ENCODE results near the gene SAPCD2. TPM values are rescaled to one million over a fixed set of nuclear protein-coding genes. Genes with fewer than 3 reads are reported as not detected.

Gene SAPCD2
- total RNA-seq, 1 experiment from 2014 or later, result 29.8 TPM

- Histone ChIP-seq H2BK20ac (ENCODE audit: low read depth, low read length, poor library complexity, severe bottlenecking) (no peak overlapping the region), H2BK5ac (ENCODE audit: insufficient read length, low read length) (no peak overlapping the region), H3K9ac (ENCODE audit: extremely low read depth, insufficient read length, low read length) (no peak overlapping the region), H2BK12ac (ENCODE audit: insufficient read length, low read depth, low read length) (no peak overlapping the region), H3K23ac (ENCODE audit: insufficient read length, low read depth, low read length) (no peak overlapping the region), H3K9me3 (ENCODE audit: control insufficient read depth, low read depth, low read length) (no peaks in the 10 kb centered on the region), H3K4me2 (ENCODE audit: insufficient read depth, insufficient read length, low read length) (no peak overlapping the region), H3K27ac (ENCODE audit: insufficient read length, low read depth, low read length) (no peak overlapping the region), H3K18ac (ENCODE audit: insufficient read length, low read depth, low read length) (no peak overlapping the region), H3K27me3 (ENCODE audit: insufficient read depth, low read length) (peaks cover 7% of the 10 kb centered on the region; the same call in 1 of the 2 replicates), H2BK15ac (ENCODE audit: low read depth, low read length) (no peak overlapping the region), H2BK120ac (ENCODE audit: low read depth, low read length, poor library complexity, severe bottlenecking) (no peak overlapping the region), H3K79me2 (ENCODE audit: insufficient read depth, low read length) (no peaks in the 10 kb centered on the region), H2AFZ (ENCODE audit: low read length) (no peak overlapping the region), H3K56ac (ENCODE audit: insufficient read length, low read depth, low read length) (no peak overlapping the region), H3K23me2 (ENCODE audit: insufficient read length, low read depth, low read length, poor library complexity, severe bottlenecking) (peaks cover 6% of the 10 kb centered on the region), H3T11ph (ENCODE audit: low read length) (no peak overlapping the region), H4K20me1 (ENCODE audit: control insufficient read depth, insufficient read depth, insufficient read length) (no peaks in the 10 kb centered on the region), H4K8ac (replicated peaks; ENCODE audit: insufficient read length, low read depth, low read length) (no peak overlapping the region), H4K91ac (ENCODE audit: insufficient read length, low read depth, low read length) (no peak overlapping the region), H3K79me1 (ENCODE audit: insufficient read depth, low read depth, low read length, poor library complexity, severe bottlenecking) (no peaks in the 10 kb centered on the region), H4K5ac (ENCODE audit: insufficient read length, low read depth, low read length) (no peak overlapping the region), H2AK5ac (ENCODE audit: insufficient read length, low read length) (no peak overlapping the region), H3K4ac (ENCODE audit: low read depth, low read length) (no peak overlapping the region), H3K14ac (ENCODE audit: insufficient read depth, low read length) (no peak overlapping the region), H3K4me1 (ENCODE audit: insufficient read depth, low read length) (no peaks in the 10 kb centered on the region)
- WGBS (ENCODE audit: extremely low coverage, insufficient read length, low lambda C conversion rate), result no CpG with 5 or more reads among the region's 8 CpGs
- no peak overlapping the region for H3K27ac Mint-ChIP-seq
- H3K27me3 Mint-ChIP-seq (ENCODE audit: low read depth), result peaks cover 77% of the 10 kb centered on the region
- H3K9me3 Mint-ChIP-seq, result no peaks in the 10 kb centered on the region
- no peak for DNase-seq
- peaks cover 2 to 11% of the 10 kb centered on the region in 2 experiments for H3K4me1 Mint-ChIP-seq
- TF ChIP-seq, protein P1, sequence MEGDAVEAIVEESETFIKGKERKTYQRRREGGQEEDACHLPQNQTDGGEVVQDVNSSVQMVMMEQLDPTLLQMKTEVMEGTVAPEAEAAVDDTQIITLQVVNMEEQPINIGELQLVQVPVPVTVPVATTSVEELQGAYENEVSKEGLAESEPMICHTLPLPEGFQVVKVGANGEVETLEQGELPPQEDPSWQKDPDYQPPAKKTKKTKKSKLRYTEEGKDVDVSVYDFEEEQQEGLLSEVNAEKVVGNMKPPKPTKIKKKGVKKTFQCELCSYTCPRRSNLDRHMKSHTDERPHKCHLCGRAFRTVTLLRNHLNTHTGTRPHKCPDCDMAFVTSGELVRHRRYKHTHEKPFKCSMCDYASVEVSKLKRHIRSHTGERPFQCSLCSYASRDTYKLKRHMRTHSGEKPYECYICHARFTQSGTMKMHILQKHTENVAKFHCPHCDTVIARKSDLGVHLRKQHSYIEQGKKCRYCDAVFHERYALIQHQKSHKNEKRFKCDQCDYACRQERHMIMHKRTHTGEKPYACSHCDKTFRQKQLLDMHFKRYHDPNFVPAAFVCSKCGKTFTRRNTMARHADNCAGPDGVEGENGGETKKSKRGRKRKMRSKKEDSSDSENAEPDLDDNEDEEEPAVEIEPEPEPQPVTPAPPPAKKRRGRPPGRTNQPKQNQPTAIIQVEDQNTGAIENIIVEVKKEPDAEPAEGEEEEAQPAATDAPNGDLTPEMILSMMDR (conservative IDR thresholded peaks at IDR 0.05), result no peak
- H3K4me3 Mint-ChIP-seq, result peak overlapping the region in 1 of 2 experiments; percentile 38; a peak in 1 of 5 replicates
- no peaks in the 10 kb centered on the region for H3K36me3 Mint-ChIP-seq (ENCODE audit: insufficient read depth in 1 of 3, low read depth in 3 of 3)
Measured at GRCh38 chr9:137052293-137052692, 18.1 kb downstream of the SAPCD2 start.

All from H9 (cell line).